Mesendoderm (in vitro differentiated cells): Measurements from ENCODE around the gene EGFR.
A peak's percentile ranks its signal among the peaks of the same experiment; 100 is the strongest.

ENCODE experiments used
- DNase-seq: peaks from one replicate; pipeline ENCODE4 v3.0.0; 2013
- H2AK5ac ChIP-seq: 2 replicates; pipeline ENCODE4 v1.6.1; 2013; ENCODE audit warnings: low read length, inconsistent platforms
- H2BK120ac ChIP-seq: 2 replicates; pipeline ENCODE4 v1.6.1; 2013; ENCODE audit warnings: low read depth, mild to moderate bottlenecking, low read length, moderate library complexity, mixed read lengths
- H2BK15ac ChIP-seq: replicated peaks from 2 replicates; pipeline ENCODE4 v1.6.1; 2013; ENCODE audit warnings: low read depth, mild to moderate bottlenecking, moderate library complexity
- H2BK5ac ChIP-seq: 2 replicates; pipeline ENCODE4 v1.6.1; 2013; ENCODE audit warnings: low read length, inconsistent platforms
- H3K18ac ChIP-seq: 2 replicates; pipeline ENCODE4 v1.6.1; 2013; ENCODE audit warnings: mild to moderate bottlenecking, low read length, mixed read lengths
- H3K23ac ChIP-seq: one replicate; pipeline ENCODE4 v1.6.1; 2013; ENCODE audit warnings: low read length
- H3K27ac ChIP-seq: 2 replicates; pipeline ENCODE4 v1.5.1; 2013; ENCODE audit warnings: low read depth, mild to moderate bottlenecking, inconsistent platforms, low read length, moderate library complexity
- H3K27me3 ChIP-seq: 2 replicates; pipeline ENCODE4 v1.6.1; 2013; ENCODE audit warnings: low read length, control low read depth, mild to moderate bottlenecking, inconsistent platforms; ENCODE audit not compliant: insufficient read depth, poor library complexity
- H3K36me3 ChIP-seq: 2 replicates; pipeline ENCODE4 v1.6.1; 2013; ENCODE audit warnings: low read length, inconsistent platforms; ENCODE audit not compliant: control insufficient read depth, insufficient read depth
- H3K4ac ChIP-seq: one replicate; pipeline ENCODE4 v1.6.1; 2013; ENCODE audit warnings: low read depth, mild to moderate bottlenecking, low read length, moderate library complexity
- H3K4me1 ChIP-seq: 2 replicates; pipeline ENCODE4 v1.6.1; 2013; ENCODE audit warnings: low read depth, low read length, inconsistent platforms; ENCODE audit not compliant: control insufficient read depth
- H3K4me2 ChIP-seq: 2 replicates; pipeline ENCODE4 v1.6.1; 2013; ENCODE audit warnings: low read length
- H3K4me3 ChIP-seq: 2 replicates; pipeline ENCODE4 v1.5.1; 2013; ENCODE audit warnings: mild to moderate bottlenecking, low read length
- H3K56ac ChIP-seq: one replicate; pipeline ENCODE4 v1.6.1; 2013; ENCODE audit warnings: low read length
- H3K79me1 ChIP-seq: 2 replicates; pipeline ENCODE4 v1.6.1; 2013; ENCODE audit warnings: low read length, inconsistent platforms
- H3K79me2 ChIP-seq: 2 replicates; pipeline ENCODE4 v1.6.1; 2013; ENCODE audit warnings: mild to moderate bottlenecking, low read length; ENCODE audit not compliant: control insufficient read depth, insufficient read depth
- H3K9ac ChIP-seq: 2 replicates; pipeline ENCODE4 v1.6.1; 2013; ENCODE audit warnings: low read length, inconsistent platforms
- H4K5ac ChIP-seq: one replicate; pipeline ENCODE4 v1.6.1; 2013; ENCODE audit warnings: low read length
- H4K8ac ChIP-seq: one replicate; pipeline ENCODE4 v1.6.1; 2013; ENCODE audit warnings: low read depth, mild to moderate bottlenecking, control low read depth, low read length, moderate library complexity
- WGBS: extraction: QIAGEN DNeasy Blood & Tissue Kit; methylation state at CpG from one replicate; pipeline ENCODE4 v1.1.7; 2013; ENCODE audit warnings: low lambda C conversion rate, missing lambda C conversion rate; ENCODE audit not compliant: insufficient coverage; ENCODE audit errors: extremely low coverage; 5-methylcytosine and 5-hydroxymethylcytosine counted together

The EGFR gene

DNA sequence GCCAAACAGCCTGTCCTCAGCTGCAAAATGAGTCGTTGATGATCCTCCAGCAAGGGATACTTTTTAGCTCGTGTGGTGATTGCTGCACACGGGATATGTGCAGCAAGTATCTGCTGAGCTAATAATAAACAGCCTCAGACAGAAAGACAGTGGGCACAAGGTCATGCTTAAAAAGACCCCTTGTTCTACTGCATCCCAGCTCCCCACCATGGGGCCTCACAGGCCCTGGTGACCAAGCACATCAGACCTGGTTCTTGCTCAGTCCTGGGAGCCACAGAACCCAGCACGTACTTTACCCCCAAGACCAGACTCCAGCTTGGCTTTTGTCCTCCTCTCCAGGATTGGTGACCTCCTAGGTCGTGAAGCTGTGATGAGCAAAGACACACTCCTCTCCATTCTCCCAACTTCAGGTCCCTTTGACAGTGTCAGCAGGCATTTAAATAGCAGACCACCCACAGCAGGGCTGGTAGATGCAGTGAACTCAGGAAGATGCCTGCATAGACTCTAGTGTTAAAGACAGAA, 50.5 kb downstream of the EGFR start:
- no CpG with 5 or more reads among the region's 5 CpGs for WGBS
- Histone ChIP-seq H3K9ac (no peak overlapping the region), H3K36me3 (no peaks in the 10 kb centered on the region), H3K27ac (no peak overlapping the region), H3K18ac (no peak overlapping the region), H2BK120ac (no peak overlapping the region), H3K4me2 (no peak overlapping the region), H3K79me1 (no peaks in the 10 kb centered on the region), H3K79me2 (no peaks in the 10 kb centered on the region), H3K56ac (no peak overlapping the region), H2AK5ac (no peak overlapping the region), H3K27me3 (no peaks in the 10 kb centered on the region), H4K5ac (no peak overlapping the region), H3K4me1 (peaks cover 4% of the 10 kb centered on the region), H3K4ac (no peak overlapping the region), H2BK5ac (no peak overlapping the region), H2BK15ac (no peak overlapping the region), H3K4me3 (no peak overlapping the region), H3K23ac (no peak overlapping the region), H4K8ac (no peak overlapping the region)
- no peak for DNase-seq

DNA sequence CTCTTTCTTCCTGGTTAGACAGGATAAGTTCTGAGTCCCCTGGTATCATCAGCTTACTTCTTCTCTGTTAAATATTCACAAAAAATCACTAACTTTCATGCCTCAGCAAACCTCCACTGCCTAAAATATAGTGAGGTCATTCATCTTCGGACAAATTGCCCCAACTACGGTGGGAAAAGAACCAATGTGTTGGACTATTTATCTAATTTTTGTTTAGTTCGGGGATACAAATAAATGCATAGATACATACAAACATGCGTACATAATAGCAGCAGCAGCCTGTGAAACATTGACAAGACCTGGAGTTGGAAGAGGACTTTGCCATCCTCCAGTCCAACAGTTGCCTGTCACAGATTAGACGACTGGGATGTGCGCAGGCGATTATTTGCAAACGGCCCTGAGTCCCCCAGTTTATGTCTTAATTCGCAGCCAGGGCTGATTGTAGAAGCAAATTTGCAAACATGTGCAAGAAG, 51.5 kb downstream of the EGFR start:
- no peak overlapping the region for H3K4me3 ChIP-seq
- no peak overlapping the region for H3K56ac ChIP-seq
- WGBS: no CpG with 5 or more reads among the region's 9 CpGs
- H3K9ac ChIP-seq: no peak overlapping the region
- no peak overlapping the region for H2BK5ac ChIP-seq
- no peak overlapping the region for H4K5ac ChIP-seq
- no peak overlapping the region for H2BK120ac ChIP-seq
- H3K4ac ChIP-seq: no peak overlapping the region
- H3K18ac ChIP-seq: no peak overlapping the region
- H3K23ac ChIP-seq: no peak overlapping the region
- no peak overlapping the region for H2AK5ac ChIP-seq
- H3K36me3 ChIP-seq: no peaks in the 10 kb centered on the region
- no peak overlapping the region for H4K8ac ChIP-seq
- no peak overlapping the region for H3K4me2 ChIP-seq
- no peak for DNase-seq
- H3K27ac ChIP-seq: no peak overlapping the region
- H3K4me1 ChIP-seq: peaks cover 4% of the 10 kb centered on the region
- no peaks in the 10 kb centered on the region for H3K27me3 ChIP-seq
- H2BK15ac ChIP-seq: no peak overlapping the region
- no peaks in the 10 kb centered on the region for H3K79me2 ChIP-seq
- no peaks in the 10 kb centered on the region for H3K79me1 ChIP-seq

DNA sequence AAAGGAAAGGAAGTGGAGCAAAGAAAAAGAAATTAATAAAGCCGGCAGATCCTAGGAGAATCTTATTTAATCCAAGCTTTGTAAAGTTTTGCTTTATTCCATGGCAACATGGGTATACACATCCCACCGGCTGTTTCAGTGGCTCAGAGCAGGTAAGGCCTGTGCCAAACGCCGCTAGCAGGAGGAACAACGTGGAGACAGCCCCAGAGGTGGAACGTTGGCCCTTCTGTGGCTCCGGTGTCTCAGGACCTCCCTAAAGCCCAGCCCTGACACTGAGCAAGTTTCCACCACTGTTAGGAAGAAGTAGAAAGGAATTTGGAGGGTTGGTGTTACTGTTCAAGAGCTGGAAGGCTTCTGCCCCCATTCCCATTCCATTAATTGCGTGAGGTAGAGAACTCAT, 52.0 kb downstream of the EGFR start:
- H3K18ac ChIP-seq: no peak overlapping the region
- H3K4me2 ChIP-seq: no peak overlapping the region
- H4K5ac ChIP-seq: no peak overlapping the region
- peaks cover 2% of the 10 kb centered on the region for H3K4me1 ChIP-seq
- no peak overlapping the region for H3K9ac ChIP-seq
- H3K23ac ChIP-seq: no peak overlapping the region
- no peak overlapping the region for H2AK5ac ChIP-seq
- no peak overlapping the region for H2BK5ac ChIP-seq
- no peaks in the 10 kb centered on the region for H3K36me3 ChIP-seq
- H4K8ac ChIP-seq: no peak overlapping the region
- H3K4me3 ChIP-seq: no peak overlapping the region
- H3K4ac ChIP-seq: no peak overlapping the region
- no peak overlapping the region for H2BK15ac ChIP-seq
- peak; percentile 21 for DNase-seq
- H3K79me2 ChIP-seq: no peaks in the 10 kb centered on the region
- no CpG with 5 or more reads among the region's 8 CpGs for WGBS
- no peaks in the 10 kb centered on the region for H3K27me3 ChIP-seq
- no peaks in the 10 kb centered on the region for H3K79me1 ChIP-seq
- no peak overlapping the region for H2BK120ac ChIP-seq
- no peak overlapping the region for H3K27ac ChIP-seq
- H3K56ac ChIP-seq: no peak overlapping the region

DNA sequence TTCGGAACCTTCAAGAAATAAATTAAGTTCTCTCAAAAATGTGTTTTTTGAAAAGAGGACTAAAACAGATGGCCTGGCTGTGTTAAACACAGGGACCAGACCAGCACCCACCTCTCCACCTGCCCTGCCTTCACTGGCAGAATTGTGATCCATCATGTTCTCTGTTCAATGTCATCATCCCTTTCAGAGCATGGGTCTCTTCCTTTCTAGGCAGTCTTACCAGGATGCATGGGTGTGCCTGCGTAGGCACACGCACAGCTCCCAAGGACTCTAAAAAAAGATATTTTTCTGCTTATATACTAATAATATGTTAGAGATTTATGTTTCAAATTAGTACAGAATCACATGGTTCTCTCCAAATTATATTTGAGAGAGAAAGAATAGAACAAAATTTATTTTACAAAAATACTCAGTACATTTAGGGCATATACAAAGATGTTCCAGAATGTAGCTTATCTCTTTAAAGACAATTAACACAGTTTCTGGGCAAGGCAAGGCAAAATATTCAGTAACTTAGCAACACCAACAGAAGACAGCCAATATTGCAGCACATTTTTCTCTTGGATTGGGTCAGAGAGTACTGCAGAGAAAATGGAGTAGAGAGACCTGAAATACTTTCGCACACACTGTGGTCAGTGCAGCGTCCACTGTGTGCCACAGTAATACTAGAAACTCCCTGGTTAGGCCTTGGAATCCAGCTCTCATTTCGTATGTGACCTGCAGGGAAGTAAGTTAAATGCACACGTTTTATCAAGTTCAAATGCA, 52.8 kb downstream of the EGFR start:
- Histone ChIP-seq H3K18ac (no peak overlapping the region), H3K4me1 (peaks cover 2% of the 10 kb centered on the region), H3K79me1 (no peaks in the 10 kb centered on the region), H2AK5ac (no peak overlapping the region), H3K23ac (no peak overlapping the region), H2BK5ac (no peak overlapping the region), H3K9ac (no peak overlapping the region), H3K36me3 (no peaks in the 10 kb centered on the region), H3K4ac (no peak overlapping the region), H3K56ac (no peak overlapping the region), H3K4me2 (no peak overlapping the region), H2BK15ac (no peak overlapping the region), H3K79me2 (no peaks in the 10 kb centered on the region), H3K4me3 (no peak overlapping the region), H2BK120ac (no peak overlapping the region), H3K27ac (no peak overlapping the region), H4K8ac (no peak overlapping the region), H4K5ac (no peak overlapping the region), H3K27me3 (no peaks in the 10 kb centered on the region)
- WGBS: no CpG with 5 or more reads among the region's 7 CpGs
- no peak for DNase-seq

DNA sequence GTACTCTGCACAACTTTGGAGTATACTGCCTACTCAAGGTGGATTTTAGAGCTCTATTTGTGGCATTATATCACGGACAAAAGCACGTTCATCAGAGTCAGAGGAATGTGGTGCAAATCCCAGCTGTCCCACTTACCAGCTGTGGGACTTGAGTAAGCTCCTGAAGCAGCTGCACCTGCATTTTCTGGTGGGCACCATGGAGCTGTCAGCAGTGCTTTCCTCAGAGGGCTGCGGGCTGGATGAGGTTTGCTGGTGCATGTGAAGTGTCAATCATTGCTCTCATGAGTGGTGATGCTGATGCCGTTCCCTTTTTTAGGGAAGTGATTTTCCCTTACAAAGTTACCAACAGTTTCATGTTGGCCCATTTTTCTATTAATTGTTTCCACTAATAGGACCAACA, 53.4 kb downstream of the EGFR start:
- no peak overlapping the region for H3K4ac ChIP-seq
- H3K4me3 ChIP-seq: no peak overlapping the region
- no peak overlapping the region for H2AK5ac ChIP-seq
- no peak overlapping the region for H2BK15ac ChIP-seq
- no peaks in the 10 kb centered on the region for H3K27me3 ChIP-seq
- no peak overlapping the region for H2BK5ac ChIP-seq
- no peak overlapping the region for H3K23ac ChIP-seq
- H3K18ac ChIP-seq: no peak overlapping the region
- H3K4me2 ChIP-seq: no peak overlapping the region
- H2BK120ac ChIP-seq: no peak overlapping the region
- no peaks in the 10 kb centered on the region for H3K79me2 ChIP-seq
- H3K79me1 ChIP-seq: no peaks in the 10 kb centered on the region
- no peak overlapping the region for H3K27ac ChIP-seq
- H3K36me3 ChIP-seq: no peaks in the 10 kb centered on the region
- H4K5ac ChIP-seq: no peak overlapping the region
- H4K8ac ChIP-seq: no peak overlapping the region
- H3K4me1 ChIP-seq: no peaks in the 10 kb centered on the region
- WGBS: no CpG with 5 or more reads among the region's 4 CpGs
- DNase-seq: no peak
- H3K9ac ChIP-seq: no peak overlapping the region
- no peak overlapping the region for H3K56ac ChIP-seq
